Fibroblast of peridontal ligament (primary cell): ENCODE measurements around the gene PCCA.

Experiments used
- DNase-seq: peaks from one replicate; pipeline ENCODE4 v3.0.0-alpha.2; 2010; ENCODE audit errors: extremely low read depth

The PCCA gene

DNA sequence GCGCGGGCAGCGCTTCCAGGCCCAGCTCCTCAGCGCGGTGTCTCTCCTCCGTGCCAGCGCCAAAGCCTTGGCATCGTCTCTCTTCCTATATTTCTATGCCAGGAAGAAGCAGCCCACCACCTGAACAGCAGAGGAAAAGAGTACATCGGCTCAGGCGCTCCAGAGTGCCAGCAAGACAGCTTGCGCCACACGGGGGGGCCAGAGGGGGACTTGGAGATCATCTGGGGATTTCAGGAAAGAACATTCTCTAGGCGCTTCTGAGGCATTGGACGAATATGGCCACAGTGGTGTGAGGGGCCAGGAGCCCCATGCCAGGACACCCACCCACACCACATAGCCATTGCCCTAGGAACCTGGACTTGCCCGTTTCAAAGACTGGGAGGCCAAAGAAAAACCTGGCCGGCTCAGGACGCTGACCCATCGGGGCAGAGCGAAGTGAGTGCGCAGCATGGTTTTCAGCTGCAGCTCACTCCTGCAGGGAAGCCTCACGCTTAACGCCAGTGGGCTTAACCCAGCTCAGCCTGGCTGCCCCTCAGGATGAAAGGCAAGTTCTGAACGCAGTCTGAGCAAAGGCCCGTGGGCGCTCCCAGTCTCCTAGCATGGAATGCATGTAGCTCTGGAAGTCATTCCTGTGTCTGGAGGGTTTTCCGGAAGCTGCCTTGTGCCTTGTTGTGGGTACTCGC lies 437.6 kb downstream of the PCCA start:
- no peak for DNase-seq

DNA sequence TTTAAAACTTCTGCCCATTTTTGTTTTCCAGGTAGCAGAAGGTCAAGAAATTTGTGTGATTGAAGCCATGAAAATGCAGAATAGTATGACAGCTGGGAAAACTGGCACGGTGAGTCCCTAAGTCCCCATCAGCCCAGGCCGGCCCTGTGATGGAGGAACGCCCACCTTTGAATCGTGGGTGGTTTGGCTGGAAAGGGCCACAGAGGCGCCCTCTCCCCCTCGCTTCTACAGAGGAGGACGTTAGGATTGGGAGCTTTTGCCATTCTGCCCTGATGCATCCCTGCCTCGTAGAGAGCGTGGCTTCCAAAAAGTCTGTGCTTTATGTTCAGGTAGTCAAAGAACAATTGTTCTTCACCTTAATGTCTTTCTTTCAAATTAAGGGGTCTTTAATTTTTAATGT lies 438.8 kb downstream of the PCCA start:
- DNase-seq, result no peak

DNA sequence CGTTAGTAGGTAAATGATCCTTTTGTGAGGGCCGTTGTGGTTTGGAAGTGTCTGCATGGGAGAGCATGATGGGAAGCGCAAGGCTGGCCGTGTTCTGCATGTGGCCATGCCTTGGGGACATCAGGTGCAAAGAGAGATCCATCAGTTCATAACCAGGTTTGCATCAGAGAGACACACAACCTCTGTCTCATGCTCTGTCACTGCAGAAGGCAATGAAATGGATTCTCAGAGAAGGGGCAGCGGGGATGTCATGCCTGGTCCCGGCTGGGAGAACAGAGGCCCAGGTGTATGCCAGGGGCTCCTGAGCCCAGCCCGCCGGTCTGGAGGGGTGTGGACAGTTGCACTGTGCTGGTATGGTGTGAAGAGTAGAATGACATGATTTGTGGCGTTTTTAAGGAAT lies 439.5 kb downstream of the PCCA start:
- DNase-seq, result no peak

DNA sequence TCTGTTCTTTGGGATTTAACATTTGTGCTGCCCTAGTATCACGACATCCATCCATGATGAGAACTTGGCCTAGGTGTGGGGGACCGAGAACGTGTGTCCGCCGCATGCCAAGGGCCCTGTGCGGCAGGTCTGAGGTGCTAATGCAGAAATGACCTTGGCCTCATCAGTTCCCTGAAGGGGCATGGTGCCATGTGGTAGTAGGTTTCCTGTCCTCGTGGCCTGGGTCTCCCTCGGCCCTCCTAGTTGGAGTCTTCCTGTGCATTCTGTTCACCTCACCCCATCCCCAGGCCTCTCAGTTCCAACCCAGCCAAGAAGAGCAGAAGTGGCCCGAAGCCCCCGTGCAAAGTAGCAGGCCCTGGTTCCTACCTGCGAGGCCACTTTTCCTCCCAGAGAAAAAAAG lies 439.9 kb downstream of the PCCA start:
- DNase-seq, result no peak

DNA sequence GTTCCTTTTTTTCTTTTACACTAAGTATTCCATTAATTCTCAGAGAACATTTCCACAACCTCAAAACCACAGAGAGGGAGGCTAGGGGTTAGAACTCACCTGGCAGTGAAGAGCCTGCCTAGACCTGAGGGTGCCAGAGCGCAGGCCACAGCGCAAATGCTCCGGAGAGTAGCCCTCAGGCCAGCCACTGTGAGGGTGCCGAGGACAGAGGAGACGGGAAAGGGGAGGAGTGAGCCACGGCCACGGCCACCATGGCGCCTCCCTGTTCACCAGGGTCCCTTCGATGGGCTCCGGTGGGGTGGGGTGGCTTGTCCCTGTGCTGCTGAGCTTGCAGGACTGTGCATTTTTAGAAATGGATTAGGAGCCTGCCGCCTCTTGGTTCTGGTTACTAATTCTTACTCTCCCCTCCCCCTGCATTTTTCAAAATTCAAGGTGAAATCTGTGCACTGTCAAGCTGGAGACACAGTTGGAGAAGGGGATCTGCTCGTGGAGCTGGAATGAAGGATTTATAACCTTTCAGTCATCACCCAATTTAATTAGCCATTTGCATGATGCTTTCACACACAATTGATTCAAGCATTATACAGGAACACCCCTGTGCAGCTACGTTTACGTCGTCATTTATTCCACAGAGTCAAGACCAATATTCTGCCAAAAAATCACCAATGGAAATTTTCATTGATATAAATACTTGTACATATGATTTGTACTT lies 440.9 kb downstream of the PCCA start:
- DNase-seq, result no peak

DNA sequence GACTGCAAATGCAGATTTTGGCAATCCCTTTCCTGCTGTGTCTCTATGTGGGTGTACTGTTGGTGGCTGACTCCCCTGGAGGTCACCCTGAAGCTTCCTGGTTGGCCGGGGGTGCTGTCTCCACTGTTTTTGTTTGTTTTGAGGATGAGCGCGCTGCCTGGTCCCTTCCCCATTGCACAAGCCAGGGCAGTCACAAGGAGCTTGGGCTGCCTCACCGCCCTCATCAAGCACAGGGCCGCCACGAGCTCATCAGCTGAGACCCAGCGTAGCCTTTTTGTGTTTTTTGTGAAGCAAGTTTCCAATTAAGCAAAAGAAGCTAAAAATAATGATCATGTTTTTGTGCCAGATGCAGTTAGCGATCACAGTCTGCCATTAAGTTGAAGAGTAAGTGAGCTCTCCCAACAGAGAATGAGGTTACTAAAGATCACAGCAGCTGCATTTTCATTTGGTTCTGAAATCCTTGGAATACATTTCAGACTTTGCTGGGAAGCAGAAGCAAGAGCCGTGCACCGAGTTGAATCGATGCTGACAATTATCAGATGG lies 441.8 kb downstream of the PCCA start:
- DNase-seq, result peak; percentile 10

DNA sequence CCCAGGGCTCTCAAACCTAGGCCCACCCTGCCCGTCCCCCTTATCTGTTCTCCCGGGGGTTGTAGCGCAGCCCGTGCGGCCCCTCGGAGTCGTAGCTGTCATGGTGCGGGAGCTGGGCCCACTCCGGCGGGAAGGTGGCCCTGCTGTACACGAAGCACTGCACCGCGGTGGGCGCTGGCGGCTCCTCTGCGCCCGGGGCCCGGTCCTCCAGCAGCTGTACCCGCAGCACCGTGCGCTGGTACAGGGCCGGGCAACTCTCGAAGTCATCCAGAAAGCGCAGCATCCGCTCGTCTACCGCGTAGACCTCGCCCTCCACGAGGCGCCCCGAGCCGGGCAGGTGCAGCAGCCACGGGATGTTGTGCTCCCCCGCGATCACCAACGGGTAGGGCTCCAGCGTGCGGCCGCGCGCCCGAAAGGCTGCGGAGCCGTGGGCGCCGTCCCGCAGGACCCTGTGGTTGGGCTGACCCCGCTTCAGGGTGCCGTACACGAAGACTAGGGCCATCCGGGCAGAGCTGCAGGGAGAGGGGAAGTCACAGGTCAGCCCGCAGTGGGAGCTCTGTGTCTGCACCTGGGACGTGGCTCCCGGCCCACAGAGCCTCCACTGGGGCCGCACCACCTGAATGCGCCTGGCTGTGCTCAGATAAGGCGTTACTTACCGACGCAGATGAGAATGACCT lies 443.3 kb downstream of the PCCA start:
- no peak for DNase-seq

DNA sequence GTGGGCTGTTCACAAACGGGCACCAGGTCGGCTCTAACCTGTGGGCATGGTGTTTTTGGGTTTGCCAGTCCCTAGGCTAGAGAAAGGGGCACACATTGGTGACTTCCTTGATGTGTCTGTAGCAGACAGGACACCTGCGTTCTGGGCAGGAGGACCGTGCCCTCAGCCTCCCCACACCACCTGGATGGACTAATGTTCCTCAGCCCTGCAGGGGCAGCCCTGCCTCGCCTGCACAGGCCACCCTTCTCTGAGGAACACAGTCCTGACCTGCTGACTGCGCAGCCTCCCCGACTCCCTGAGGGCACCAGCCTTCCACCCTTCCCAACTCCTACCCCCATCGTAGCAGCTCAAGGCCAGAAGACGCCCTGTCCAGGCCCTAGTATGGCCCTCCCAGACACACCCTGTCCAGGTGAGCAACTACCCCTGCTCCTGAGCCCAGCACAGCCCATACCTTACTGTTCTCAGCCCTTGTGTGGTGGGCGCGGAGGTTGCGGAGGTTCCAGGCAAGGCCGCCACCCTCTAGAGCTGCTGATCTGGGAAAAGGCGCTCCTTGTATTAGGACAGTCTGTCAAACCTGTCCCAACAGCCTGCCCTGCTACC lies 444.0 kb downstream of the PCCA start:
- no peak for DNase-seq

DNA sequence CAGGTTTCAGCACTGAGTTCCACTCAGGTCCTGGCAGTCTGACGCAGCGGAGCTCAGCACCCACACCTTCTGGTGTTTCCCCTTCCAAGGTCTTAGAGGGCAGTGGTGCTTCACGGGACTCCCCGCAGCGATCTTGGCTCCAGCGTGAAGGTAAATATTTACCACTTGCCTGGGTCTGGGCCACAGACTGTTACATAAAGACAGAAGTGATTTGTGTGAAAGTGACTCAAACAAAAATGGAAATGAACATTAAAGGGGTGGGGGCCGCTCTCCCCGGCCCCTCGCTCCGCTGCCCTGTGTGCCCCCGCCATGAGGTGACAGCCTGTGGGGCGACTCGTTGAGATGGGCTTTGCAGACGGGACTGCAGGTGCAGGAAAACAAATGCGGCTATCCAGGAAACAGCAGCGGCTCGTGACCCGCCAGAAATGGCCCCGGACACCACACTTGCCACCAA lies 444.7 kb downstream of the PCCA start:
- DNase-seq, result no peak

DNA sequence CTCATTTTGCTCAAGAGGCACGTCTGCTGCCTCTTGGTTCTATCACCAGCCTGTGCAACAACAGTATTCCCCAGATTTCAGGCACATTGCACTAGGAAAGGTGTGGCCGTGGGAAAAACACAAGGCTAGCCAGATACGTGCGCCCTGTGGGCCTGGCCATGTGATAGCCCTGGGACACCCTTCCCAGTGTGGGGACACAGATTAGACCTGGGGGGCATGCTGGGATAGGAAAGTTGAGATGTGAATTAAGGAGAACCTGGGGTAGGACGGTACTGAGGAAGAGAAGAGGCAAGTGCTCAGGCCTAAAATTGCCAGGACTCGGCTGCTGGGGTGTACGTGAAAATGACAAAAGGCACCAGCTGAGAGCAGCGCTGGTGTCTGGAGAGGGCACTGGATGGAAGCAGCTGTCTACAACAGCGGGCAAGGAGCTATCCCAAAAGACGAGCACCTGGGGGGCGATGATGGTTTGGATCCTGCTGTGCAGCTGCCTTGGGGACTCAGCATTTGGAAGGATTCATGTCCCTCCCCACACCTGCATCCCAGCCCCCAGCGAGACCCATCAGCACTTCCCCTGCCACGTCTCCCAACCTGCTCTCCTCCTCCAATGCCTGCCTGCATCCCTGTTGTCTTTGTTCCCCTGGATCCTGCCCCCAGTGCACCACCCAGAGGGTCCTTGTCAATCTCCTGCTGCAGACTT lies 445.4 kb downstream of the PCCA start:
- DNase-seq, result no peak

DNA sequence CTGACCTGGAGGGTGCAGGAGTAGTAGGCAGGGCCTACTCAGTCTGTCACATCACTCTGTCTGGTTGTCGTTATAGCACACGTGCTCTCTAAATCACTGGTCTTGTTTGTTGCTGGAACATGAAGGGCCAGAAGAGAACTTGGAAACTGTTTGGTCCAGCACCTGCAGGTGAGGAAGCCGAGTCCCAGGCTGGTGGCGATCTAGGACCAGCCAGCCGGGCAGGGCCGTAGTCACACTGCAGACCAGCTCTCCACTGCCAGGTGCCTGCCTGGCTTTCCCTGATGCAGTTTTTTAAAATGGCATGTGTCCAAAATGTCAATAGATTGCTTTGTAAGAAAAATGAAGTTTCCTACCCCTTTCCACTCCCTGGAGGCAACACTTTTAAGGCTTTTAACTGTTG lies 446.0 kb downstream of the PCCA start:
- no peak for DNase-seq

DNA sequence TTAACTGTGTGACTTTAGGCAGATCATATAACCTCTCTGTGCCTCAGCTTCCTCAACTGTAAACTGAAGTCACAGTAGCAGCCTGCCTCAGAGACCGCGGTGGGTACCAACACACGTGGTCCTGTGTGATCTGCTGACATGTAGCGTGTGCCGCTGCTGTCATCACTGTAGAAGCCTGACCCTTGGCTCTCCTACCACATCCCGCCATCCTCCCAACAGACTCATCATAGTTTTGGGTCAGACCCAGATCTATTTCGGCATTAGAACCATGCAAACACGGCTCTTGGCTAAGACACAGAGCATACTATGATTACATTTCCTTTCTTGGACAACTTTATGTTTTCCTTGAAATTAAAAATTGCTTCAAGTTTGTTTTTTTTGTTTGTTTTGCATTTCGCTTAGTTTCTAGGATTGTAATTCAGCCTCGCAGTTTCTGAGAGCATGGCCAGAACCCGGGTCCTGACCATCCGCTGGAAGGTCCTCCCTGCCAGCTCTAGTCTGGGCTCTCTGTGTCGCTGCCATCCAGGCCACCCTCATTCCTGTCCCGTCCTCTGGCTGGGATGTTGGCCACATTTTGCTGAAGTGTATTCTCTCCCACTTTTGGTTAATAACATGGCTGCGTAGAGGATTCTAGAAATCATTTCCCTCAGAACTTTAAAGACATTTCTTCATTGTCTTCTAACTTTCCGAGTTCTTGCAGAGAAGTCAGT lies 446.7 kb downstream of the PCCA start:
- DNase-seq, result peak; percentile 78

DNA sequence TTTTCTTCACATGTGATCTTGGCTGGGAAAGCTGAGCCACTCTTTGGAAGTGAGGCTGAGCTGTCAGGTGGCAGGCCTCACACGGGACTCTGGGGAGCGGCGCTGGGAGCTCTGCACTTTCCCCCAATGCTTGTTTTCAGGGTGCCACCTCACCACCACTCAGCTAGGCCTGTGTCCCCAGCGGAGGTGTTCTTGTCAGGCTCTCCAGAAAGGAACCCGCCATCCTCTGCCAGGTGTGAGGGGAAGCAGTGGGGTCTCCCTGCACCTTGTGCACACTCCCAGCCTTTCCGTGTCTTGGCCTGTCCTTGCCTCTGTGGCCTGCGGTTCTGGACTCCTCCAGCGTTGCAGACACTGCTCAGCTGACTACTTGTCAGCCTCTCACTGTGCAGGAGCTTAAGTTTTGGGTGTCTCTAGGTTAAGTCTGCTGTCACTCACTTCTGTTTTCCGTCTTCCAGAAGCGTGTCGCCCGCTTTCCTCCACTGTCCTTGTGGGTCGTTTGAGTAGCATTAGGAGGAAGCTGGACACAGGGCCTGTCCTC lies 447.8 kb downstream of the PCCA start:
- no peak for DNase-seq

DNA sequence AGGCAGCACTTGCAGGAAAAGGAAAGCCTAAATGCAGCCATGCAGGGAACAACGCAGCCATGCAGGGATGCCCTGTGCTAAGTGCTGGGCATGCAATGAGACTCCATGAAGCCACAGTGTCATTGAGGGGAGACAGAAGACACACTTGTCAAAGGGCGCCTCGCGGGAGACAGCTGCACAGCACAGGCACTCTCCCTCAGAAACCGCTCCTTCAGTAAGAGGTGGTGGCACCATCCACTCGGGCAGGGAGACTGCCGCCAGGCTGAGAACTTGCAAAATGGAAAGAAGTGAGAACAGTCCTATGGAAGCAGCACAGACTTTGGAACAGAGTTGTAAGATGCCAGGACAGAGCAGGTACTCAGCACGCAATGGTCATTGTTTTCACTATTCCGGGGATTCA lies 448.6 kb downstream of the PCCA start:
- no peak for DNase-seq

DNA sequence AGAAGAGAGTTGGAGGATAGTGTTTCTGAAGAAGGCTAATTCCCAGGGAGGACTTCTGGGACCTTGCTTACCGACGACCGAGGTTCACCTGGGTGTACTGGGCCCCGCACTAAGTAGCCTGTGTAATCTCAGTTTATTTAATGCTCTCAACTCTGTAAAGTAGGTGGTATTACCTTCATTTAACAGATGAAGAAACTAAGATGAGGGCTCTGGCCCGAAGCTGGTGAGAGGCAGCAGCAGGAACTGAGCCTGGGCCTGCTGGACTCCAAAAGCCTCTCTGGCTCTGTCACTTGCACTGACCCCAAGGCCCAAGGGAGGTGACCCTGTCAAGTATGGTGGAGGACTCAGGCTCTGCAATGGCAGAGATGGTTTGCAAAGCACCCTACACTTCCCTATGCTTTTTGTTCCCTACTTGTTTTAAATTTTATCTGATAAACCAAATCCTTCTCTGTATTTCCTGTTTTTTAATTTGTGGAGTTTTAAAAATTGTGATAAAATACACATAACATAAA lies 449.1 kb downstream of the PCCA start:
- no peak for DNase-seq

DNA sequence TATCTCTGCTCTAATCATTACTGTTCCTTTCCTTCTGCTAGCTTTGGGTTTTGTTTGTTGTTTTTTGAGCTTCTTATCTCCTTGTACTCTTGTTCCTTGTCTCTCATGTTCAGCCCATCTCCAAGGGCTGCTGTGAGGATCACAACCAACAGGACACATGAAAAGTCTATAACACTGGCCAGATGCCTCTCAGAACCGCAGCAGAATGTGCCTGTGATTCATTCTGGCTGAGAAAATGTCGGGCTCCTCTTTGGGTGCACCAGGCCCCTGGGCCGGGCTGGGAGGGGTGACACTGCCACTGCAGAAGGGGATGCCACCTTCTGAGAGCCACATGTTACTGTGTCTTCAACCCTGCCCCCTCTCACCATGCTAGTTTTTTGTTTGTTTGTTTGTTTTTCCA lies 451.7 kb downstream of the PCCA start:
- DNase-seq, result no peak

DNA sequence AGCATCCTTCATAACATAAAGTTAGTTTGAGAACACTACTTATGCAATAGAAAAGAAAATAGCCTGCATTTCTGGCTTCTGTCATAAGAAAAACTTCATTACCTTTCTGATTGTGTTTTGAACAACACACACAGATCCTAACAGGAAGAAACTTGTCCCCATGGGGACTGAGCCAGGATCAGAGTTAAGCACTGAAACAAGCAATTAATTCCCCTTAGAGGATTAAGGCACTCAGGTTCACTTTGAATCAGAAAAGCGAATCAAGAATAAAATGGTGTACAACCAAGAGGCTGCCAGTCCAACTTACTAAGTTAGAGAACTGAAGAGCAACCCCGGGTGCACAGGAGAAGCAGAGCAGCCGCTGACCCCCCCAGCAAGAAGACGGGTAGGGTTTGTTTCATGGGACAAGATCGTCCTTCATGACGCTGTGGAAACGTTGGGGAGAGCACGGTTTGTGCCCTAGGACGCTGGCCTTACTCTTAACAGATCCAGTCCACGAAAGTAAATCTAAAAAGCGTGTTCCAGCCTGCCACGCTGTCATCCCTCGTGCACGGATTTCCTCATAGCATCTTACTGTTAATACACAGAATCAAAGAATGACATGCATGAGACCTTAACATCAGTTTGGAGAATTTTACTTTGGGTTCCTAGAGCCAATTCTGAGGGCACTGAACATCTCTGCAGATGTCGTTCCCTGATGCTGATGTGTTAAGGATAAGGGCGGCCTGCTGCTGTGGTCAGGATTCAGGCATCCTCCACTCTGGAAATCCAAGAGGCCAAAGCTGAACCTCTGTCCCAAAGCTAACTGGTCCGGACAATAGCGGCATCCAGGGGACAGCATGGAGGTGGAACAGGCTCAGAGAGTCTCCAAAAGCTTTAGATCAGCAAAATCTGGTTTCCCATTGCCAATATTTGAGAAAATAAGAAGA lies 453.3 kb downstream of the PCCA start:
- no peak for DNase-seq

DNA sequence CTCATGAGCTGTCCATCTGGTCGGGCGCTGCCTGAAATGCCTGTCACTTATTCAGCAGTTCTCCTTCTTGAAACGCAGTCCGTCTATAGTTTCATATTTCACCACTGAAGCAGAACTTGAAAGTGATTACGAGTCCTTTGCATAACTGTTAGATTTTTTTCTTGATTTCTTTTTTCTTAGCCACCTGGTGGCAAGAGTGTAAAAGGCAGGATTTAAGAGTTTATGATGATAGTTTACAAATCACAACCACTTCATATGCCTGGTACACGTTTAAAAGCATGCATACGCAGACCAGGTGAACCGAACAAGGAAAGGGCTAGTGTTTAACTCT lies 453.9 kb downstream of the PCCA start:
- DNase-seq, result peak; percentile 82

DNA sequence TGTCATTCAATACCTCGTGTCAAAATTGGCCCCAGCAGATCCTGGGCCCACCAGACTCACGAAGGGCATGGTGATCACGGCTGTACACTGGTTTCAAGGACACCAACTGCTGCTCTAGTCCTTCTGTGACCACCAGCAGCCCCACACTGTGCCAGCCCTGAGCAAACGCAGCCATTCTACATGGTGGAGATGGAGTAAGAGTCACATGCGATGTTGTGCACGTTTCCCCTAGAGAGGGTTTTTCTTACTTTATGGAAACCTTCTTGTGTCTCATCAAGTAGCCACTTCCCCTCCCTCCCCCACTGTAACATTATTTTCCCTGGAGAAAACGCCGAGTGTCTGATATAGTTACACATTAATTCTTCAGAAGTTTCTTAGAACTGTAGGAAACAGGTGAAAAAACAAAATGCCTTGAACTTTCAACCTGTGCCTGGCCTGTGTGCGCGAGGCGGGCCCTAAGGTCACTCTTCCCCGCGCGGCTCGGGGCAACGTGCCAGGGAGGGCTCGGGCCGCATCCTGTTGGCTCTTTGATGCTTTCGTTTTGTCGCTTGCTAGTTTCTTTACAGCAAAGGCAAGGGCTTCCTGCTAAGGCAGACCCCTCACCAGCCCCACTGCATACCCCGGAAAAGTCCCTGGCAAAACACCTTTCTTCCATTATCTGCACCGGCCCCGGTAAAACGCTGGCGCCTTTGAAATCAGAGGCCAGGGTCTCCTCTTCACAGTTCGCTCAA lies 455.1 kb downstream of the PCCA start:
- no peak for DNase-seq
